Peyer's patch (tissue), 4 donors: ENCODE data around the gene TMEM183A. TPM values are rescaled to one million over a fixed set of nuclear protein-coding genes. Genes with fewer than 3 reads are reported as not detected.

ENCODE experiments used
- DNase-seq, 3 donors: peaks; one replicate each; pipeline ENCODE4 v3.0.0-alpha.2; 2017 to 2019
- H3K27ac ChIP-seq, 4 donors: fragments of 200-600 bp; sonication (generic); one replicate each; pipeline ENCODE4 v1.5.1; 2016 to 2019
- H3K27me3 ChIP-seq, 2 donors: fragments of 200-600 bp; sonication (generic); one replicate each; pipeline ENCODE4 v1.5.1; 2019
- H3K36me3 ChIP-seq, 3 donors: fragments of 200-600 bp; sonication (generic); one replicate each; pipeline ENCODE4 v1.5.1; 2016 to 2019
- H3K4me1 ChIP-seq, 4 donors: fragments of 200-600 bp; sonication (generic); one replicate each; pipeline ENCODE4 v1.5.1; 2016 to 2019
- H3K4me3 ChIP-seq, 4 donors: fragments of 200-600 bp; sonication (generic); 1 replicate in 3 of 4; 2 replicates in 1 of 4; pipeline ENCODE4 v1.5.1; 2016 to 2019; ENCODE audit warnings: mild to moderate bottlenecking in 1 of 4
- H3K9me3 ChIP-seq, 4 donors: fragments of 200-600 bp; sonication (generic); one replicate each; pipeline ENCODE4 v1.5.1; 2016 to 2019; ENCODE audit warnings: mild to moderate bottlenecking in 1 of 4
- POLR2A ChIP-seq, 2 donors: fragments of 450-650 bp; IDR thresholded peaks; one replicate each; pipeline ENCODE4 v1.5.1; 2017; ENCODE audit warnings: antibody characterized with exemption in 2 of 2, mild to moderate bottlenecking in 2 of 2, moderate library complexity in 2 of 2
- total RNA-seq, 4 donors: library from RNA; depleted of rRNA; stranded (reverse); fragments of >200 nt; gene quantifications; one replicate each; pipeline ENCODE4 v1.1.0, GENCODE V29; 2016
- TF ChIP-seq, protein P1 (sequence below), 6 experiments: fragments of 450-650 bp in 4 of 6; fragments of 200-600 bp in 2 of 6; sonication (generic) in 1 of 6; IDR thresholded peaks; one replicate each; pipeline ENCODE4 v1.5.1; 2017 to 2019; ENCODE audit warnings: antibody characterized with exemption in 6 of 6, mild to moderate bottlenecking in 3 of 6, moderate library complexity in 1 of 6

Gene TMEM183A, protein sequence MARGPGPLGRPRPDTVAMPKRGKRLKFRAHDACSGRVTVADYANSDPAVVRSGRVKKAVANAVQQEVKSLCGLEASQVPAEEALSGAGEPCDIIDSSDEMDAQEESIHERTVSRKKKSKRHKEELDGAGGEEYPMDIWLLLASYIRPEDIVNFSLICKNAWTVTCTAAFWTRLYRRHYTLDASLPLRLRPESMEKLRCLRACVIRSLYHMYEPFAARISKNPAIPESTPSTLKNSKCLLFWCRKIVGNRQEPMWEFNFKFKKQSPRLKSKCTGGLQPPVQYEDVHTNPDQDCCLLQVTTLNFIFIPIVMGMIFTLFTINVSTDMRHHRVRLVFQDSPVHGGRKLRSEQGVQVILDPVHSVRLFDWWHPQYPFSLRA
- 10 to 100 TPM; 65.4 to 91.6 (median 80.4) TPM for total RNA-seq

DNA sequence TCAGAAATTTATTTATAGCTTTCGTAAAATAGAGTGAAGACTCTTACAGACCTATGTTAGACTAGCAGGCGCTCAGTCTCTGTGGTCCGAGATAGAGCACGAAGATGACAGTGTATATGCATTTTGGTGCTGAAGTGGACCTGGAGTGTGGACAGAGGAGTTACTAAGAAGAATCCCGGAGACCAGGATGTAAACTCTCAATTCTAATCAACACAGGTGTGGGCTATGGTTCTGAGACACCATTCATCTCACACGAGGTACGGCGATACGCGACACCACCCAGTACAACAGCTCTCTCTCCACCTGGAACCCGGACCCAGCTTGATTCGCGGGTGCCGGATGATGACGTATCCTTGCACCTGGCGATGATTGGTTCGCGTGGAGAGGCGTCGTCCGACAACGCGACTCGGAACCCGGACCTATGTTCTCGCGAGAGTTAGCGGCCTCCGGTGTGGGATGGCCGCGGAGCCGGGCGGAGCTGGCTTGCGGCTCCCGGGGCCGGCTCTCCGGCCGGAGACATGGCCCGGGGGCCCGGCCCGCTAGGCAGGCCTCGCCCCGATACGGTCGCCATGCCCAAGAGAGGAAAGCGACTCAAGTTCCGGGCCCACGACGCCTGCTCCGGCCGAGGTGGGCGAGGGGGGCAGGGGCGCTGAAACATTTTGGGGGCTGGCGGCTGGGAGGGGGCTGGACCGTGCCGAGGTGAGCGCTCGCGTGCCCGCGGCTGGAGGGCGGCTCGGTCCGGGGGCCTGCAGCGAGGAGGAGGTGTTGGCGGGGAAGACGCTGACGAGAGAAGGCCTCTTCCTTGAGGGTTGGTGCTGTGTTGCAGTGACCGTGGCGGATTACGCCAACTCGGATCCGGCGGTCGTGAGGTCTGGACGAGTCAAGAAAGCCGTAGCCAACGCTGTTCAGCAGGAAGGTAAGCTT, at the start of gene TMEM183A:
Gene TMEM183A, plus strand, starts transcription at position 427 of the 924 bp plus-strand sequence. Its CDS starts 92 bp downstream, at position 519.
- no peaks in the 10 kb centered on the region for H3K9me3 ChIP-seq
- TF ChIP-seq, protein P1, sequence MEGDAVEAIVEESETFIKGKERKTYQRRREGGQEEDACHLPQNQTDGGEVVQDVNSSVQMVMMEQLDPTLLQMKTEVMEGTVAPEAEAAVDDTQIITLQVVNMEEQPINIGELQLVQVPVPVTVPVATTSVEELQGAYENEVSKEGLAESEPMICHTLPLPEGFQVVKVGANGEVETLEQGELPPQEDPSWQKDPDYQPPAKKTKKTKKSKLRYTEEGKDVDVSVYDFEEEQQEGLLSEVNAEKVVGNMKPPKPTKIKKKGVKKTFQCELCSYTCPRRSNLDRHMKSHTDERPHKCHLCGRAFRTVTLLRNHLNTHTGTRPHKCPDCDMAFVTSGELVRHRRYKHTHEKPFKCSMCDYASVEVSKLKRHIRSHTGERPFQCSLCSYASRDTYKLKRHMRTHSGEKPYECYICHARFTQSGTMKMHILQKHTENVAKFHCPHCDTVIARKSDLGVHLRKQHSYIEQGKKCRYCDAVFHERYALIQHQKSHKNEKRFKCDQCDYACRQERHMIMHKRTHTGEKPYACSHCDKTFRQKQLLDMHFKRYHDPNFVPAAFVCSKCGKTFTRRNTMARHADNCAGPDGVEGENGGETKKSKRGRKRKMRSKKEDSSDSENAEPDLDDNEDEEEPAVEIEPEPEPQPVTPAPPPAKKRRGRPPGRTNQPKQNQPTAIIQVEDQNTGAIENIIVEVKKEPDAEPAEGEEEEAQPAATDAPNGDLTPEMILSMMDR (IDR thresholded peaks at IDR 0.05) = no peak
- TF ChIP-seq POLR2A (IDR thresholded peaks at IDR 0.05) = peak; percentile 89 to 94
- DNase-seq = peak; percentile 95 to 98 (median 96)
- H3K27me3 ChIP-seq = no peaks in the 10 kb centered on the region
- peak within 1 kb of the TSS; percentile 86 to 99 (median 94) for H3K4me3 ChIP-seq
- H3K4me1 ChIP-seq = peaks cover 0 to 25% (median 0%) of the 10 kb centered on the region in 4 donors
- peaks cover 0 to 33% (median 0%) of the 10 kb centered on the region in 3 donors for H3K36me3 ChIP-seq
- peak within 1 kb of the TSS; percentile 92 to 95 (median 94) for H3K27ac ChIP-seq

GRCh38 chr1:202957733-202958543, 49.2 kb upstream of the TMEM183A start, which contains the start of gene ADIPOR1:
TSS of gene ADIPOR1 (minus strand) at chr1:202958312. CDS start at chr1:202951070, 7,242 bp downstream.
- Histone ChIP-seq H3K27me3 (no peaks in the 10 kb centered on the region), H3K36me3 (peaks cover 0 to 5% (median 0%) of the 10 kb centered on the region in 3 donors), H3K9me3 (no peaks in the 10 kb centered on the region), H3K4me3 (peak within 1 kb of the TSS; percentile 86 to 98 (median 94)), H3K27ac (peak within 1 kb of the TSS; percentile 89 to 94 (median 92)), H3K4me1 (peaks cover 6 to 25% (median 11%) of the 10 kb centered on the region in 4 donors)
- peak; percentile 93 to 98 (median 97) for DNase-seq
- TF ChIP-seq POLR2A (IDR thresholded peaks at IDR 0.05) = peak; percentile 87 to 90
- TF ChIP-seq, protein P1 (IDR thresholded peaks at IDR 0.05) = peak in 5 of 6 experiments; percentile 8 to 37 (median 31)

GRCh38 chr1:202958544-202959275, 48.5 kb upstream of the TMEM183A start:
- peak in 1 of 3 donors; percentile 52 for DNase-seq
- H3K27me3 ChIP-seq = no peaks in the 10 kb centered on the region
- TF ChIP-seq, protein P1 (IDR thresholded peaks at IDR 0.05) = no peak
- no peak for TF ChIP-seq POLR2A (IDR thresholded peaks at IDR 0.05)
- peaks cover 0 to 5% (median 0%) of the 10 kb centered on the region in 3 donors for H3K36me3 ChIP-seq
- H3K4me1 ChIP-seq = peaks cover 6 to 19% (median 11%) of the 10 kb centered on the region in 4 donors
- H3K9me3 ChIP-seq = no peaks in the 10 kb centered on the region
- H3K4me3 ChIP-seq = peak overlapping the region; percentile 86 to 98 (median 94)
- H3K27ac ChIP-seq = peak overlapping the region; percentile 89 to 94 (median 92)

DNA sequence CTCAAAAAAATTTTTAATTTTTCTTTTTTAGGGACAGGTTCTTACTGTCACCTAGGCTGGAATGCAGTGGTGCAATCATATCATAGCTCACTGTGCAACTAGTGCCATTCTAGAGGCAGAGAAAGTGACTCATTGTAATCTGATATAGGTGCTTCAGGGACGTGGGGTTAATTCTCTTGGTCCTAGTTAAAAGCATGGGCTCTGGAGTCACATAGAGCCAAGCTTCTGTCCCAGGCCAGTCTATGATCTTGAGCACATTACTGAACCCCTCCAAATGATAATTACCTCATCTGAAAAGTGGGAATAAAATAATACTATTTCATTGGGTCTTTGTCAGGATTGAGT, 47.9 kb upstream of the TMEM183A start:
- no peak for DNase-seq
- Histone ChIP-seq H3K9me3 (no peaks in the 10 kb centered on the region), H3K4me3 (no peak overlapping the region), H3K36me3 (peaks cover 0 to 5% (median 0%) of the 10 kb centered on the region in 3 donors), H3K27ac (no peak overlapping the region), H3K27me3 (no peaks in the 10 kb centered on the region), H3K4me1 (peaks cover 3 to 16% (median 11%) of the 10 kb centered on the region in 4 donors)
- TF ChIP-seq, protein P1 (IDR thresholded peaks at IDR 0.05) = no peak
- TF ChIP-seq POLR2A (IDR thresholded peaks at IDR 0.05) = no peak
